Bronchial epithelial cell (primary cell): ENCODE data around the gene TMED7. TPM values are rescaled to one million over a fixed set of nuclear protein-coding genes. Genes with fewer than 3 reads are reported as not detected.

Experiments used
- DNase-seq: peaks from one replicate; pipeline ENCODE4 v3.0.0-alpha.2; 2010; ENCODE audit warnings: low read depth
- FAIRE-seq: peaks from 2 replicates; lab custom pipeline; 2011; peaks lifted over from hg19 to GRCh38; lab: Jason Lieb, UNC
- H3K27me3 ChIP-seq: 2 replicates; pipeline ENCODE4 v1.5.1; 2011; ENCODE audit warnings: low read length; ENCODE audit not compliant: control insufficient read depth, insufficient read depth
- H3K36me3 ChIP-seq: 2 replicates; pipeline ENCODE4 v1.5.1; 2011; ENCODE audit warnings: low read length; ENCODE audit not compliant: control insufficient read depth, insufficient read depth
- H3K4me3 ChIP-seq: 2 replicates; pipeline ENCODE4 v1.5.1; 2011; ENCODE audit warnings: mild to moderate bottlenecking, low read depth, low read length, control low read depth
- total RNA-seq: library from RNA; depleted of rRNA; stranded (reverse); fragments of >200 nt; gene quantifications from 2 replicates; pipeline ENCODE4 v1.2.1, GENCODE V29; 2014
- TF ChIP-seq, protein P1 (sequence below): IDR thresholded peaks from 2 replicates; pipeline ENCODE4 v1.5.1; 2011; ENCODE audit warnings: mild to moderate bottlenecking, moderate library complexity, low read length, control low read depth, inconsistent platforms; ENCODE audit not compliant: insufficient read depth, severe bottlenecking

Gene TMED7
- total RNA-seq, 1 donor from 2014 or later = 102 TPM

DNA sequence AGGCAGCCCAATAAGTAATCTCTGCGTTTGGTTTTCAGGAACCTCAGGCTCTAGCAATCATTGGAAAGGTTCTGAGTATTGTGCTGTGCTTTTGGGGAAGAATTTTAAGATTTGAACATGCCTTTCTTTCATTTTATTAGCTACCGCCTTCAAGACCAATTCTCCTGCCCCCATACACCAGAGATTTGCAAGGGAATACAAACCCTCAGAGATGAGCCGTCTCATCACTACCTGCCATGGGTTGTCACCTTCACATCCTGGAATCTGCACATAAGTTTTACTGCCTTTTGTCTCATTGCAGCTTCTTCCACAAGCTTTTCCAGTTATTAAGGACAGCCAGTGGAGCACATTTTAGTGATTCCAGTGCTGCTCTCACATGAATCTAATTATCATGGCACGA, 11.7 kb upstream of the TMED7 start:
- H3K27me3 ChIP-seq = no peaks in the 10 kb centered on the region
- H3K4me3 ChIP-seq = no peak overlapping the region
- DNase-seq (no peak), FAIRE-seq (no peak)
- no peaks in the 10 kb centered on the region for H3K36me3 ChIP-seq
- TF ChIP-seq, protein P1, sequence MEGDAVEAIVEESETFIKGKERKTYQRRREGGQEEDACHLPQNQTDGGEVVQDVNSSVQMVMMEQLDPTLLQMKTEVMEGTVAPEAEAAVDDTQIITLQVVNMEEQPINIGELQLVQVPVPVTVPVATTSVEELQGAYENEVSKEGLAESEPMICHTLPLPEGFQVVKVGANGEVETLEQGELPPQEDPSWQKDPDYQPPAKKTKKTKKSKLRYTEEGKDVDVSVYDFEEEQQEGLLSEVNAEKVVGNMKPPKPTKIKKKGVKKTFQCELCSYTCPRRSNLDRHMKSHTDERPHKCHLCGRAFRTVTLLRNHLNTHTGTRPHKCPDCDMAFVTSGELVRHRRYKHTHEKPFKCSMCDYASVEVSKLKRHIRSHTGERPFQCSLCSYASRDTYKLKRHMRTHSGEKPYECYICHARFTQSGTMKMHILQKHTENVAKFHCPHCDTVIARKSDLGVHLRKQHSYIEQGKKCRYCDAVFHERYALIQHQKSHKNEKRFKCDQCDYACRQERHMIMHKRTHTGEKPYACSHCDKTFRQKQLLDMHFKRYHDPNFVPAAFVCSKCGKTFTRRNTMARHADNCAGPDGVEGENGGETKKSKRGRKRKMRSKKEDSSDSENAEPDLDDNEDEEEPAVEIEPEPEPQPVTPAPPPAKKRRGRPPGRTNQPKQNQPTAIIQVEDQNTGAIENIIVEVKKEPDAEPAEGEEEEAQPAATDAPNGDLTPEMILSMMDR = no peak

DNA sequence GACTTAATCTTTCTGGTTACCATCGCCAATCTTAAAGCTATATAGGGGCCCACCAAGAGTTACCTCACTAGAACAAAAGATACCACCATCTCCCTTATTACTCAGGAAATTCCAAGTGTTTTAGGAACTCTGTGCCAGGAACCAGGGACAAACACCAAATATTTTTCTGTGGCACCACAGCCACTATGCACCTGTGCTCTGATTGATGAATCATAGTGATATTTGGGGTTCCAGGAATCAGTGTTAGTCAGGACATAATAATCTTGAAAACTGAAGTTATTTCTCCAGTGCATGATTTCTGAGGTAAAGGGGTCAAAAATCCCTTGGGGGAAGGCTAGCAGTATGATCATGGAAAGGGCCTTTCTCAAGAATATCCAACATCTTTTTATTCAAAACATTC, 10.2 kb upstream of the TMED7 start:
- Histone ChIP-seq H3K36me3 (no peaks in the 10 kb centered on the region), H3K4me3 (no peak overlapping the region), H3K27me3 (no peaks in the 10 kb centered on the region)
- FAIRE-seq (no peak), DNase-seq (no peak)
- TF ChIP-seq, protein P1 = no peak

- no peak overlapping the region for H3K4me3 ChIP-seq
- FAIRE-seq = no peak
- TF ChIP-seq, protein P1 = peak; percentile 80
Measured at GRCh38 chr5:115634343-115635132, 8.7 kb upstream of the TMED7 start.

GRCh38 chr5:115629903-115630302, 4.1 kb upstream of the TMED7 start:
- DNase-seq = no peak
- TF ChIP-seq, protein P1 = no peak
- no peaks in the 10 kb centered on the region for H3K27me3 ChIP-seq
- no peak for FAIRE-seq
- no peaks in the 10 kb centered on the region for H3K36me3 ChIP-seq
- H3K4me3 ChIP-seq = no peak overlapping the region

More at GRCh38 chr5:115634343-115635132, 8.7 kb upstream of the TMED7 start:
- DNase-seq = peak; percentile 64
- no peaks in the 10 kb centered on the region for H3K36me3 ChIP-seq
- no peaks in the 10 kb centered on the region for H3K27me3 ChIP-seq

DNA sequence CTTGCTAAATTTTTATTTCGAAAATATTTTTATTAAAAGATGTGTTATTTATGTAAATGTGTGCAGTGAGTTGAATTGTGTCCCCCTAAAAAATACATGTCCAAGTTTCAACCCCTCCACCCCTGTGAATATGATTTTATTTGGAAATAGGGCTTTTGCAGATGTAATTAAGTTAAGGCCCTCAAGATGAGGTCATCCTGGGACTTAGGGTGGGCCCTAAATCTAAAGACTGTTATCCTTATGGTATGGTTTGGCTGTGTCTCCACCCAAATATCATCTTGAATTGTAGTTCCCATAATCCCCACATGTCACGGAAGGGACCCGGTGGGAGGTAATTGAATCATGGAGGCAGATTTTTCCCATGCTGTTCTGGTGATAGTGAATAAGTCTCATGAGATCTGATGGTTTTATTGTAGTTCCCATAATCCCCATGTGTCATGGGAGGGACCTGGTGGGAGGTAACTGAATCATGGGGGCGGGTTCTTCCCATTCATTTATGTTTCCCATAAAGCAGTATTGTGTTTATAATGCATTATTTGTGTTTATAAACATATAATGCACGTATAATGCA, 1.5 kb upstream of the TMED7 start:
- DNase-seq (no peak), FAIRE-seq (no peak)
- no peaks in the 10 kb centered on the region for H3K27me3 ChIP-seq
- H3K4me3 ChIP-seq = no peak overlapping the region
- H3K36me3 ChIP-seq = no peaks in the 10 kb centered on the region
- TF ChIP-seq, protein P1 = no peak
